Measurements from ENCODE around the gene KDM2A. TPM values are rescaled to one million over a fixed set of nuclear protein-coding genes. Genes with fewer than 3 reads are reported as not detected.

The KDM2A gene
- total RNA-seq, 1 donor from 2014 or later: 70.4 TPM

GRCh38 chr11:67307545-67308001, 188.5 kb downstream of the KDM2A start:
- H3K4me1 Mint-ChIP-seq (ENCODE audit: low read depth, unreplicated experiment): peaks cover 5% of the 10 kb centered on the region
- no peak overlapping the region for H3K9ac ChIP-seq (ENCODE audit: low read length)
- H3K36me3 Mint-ChIP-seq (ENCODE audit: low read depth, unreplicated experiment): peaks cover 5% of the 10 kb centered on the region
- DNase-seq (ENCODE audit: low read depth) (no peak), FAIRE-seq (no peak)
- no peak overlapping the region for H3K4me3 Mint-ChIP-seq (ENCODE audit: unreplicated experiment)
- peaks cover 2% of the 10 kb centered on the region for H4K20me1 ChIP-seq (ENCODE audit: insufficient read depth, low read length)
- H3K36me3 ChIP-seq (ENCODE audit: insufficient read depth, low read length): no peaks in the 10 kb centered on the region
- no peaks in the 10 kb centered on the region for H3K27me3 ChIP-seq (ENCODE audit: insufficient read depth, low read length)
- no peaks in the 10 kb centered on the region for H3K9me3 Mint-ChIP-seq (ENCODE audit: unreplicated experiment)
- no peak overlapping the region for H2AFZ ChIP-seq (ENCODE audit: low read depth, low read length)
- no peaks in the 10 kb centered on the region for H3K79me2 ChIP-seq (ENCODE audit: insufficient read depth, low read length)
- no peak overlapping the region for H3K4me3 ChIP-seq (ENCODE audit: insufficient read depth, low read depth, low read length)
- no peak overlapping the region for H3K4me2 ChIP-seq (ENCODE audit: low read length)
- H3K27ac Mint-ChIP-seq (ENCODE audit: unreplicated experiment): no peak overlapping the region
- H3K9me3 ChIP-seq (ENCODE audit: insufficient read depth, low read depth, low read length): no peaks in the 10 kb centered on the region
- peaks cover 2% of the 10 kb centered on the region for H3K27me3 Mint-ChIP-seq (ENCODE audit: low read depth, unreplicated experiment)
- H3K27ac ChIP-seq (ENCODE audit: low read depth, low read length): no peak overlapping the region
- H3K4me1 ChIP-seq (ENCODE audit: insufficient read depth, low read length): peaks cover 10% of the 10 kb centered on the region
- TF ChIP-seq EZH2 (IDR thresholded peaks at IDR 0.05; ENCODE audit: insufficient read depth, low read length) (no peak), CTCF (IDR thresholded peaks at IDR 0.05; ENCODE audit: insufficient read depth, low read depth, low read length) (no peak)

Other genes with a start within 250 kb of the KDM2A start
- 10.5 and 13.3 TPM in 2 replicates for gene PC, start 160.9 kb upstream of the KDM2A start, total RNA-seq
- gene C11orf86, start 144.0 kb upstream of the KDM2A start, total RNA-seq: not detected in 2 replicates
- gene SYT12, start 96.1 kb upstream of the KDM2A start, total RNA-seq: 0.34 and 0.62 TPM in 2 replicates
- gene RHOD, start 62.4 kb upstream of the KDM2A start, total RNA-seq: 29.8 and 30.4 TPM in 2 replicates
- gene GRK2, start 147.2 kb downstream of the KDM2A start, total RNA-seq: 27.2 and 34.0 TPM in 2 replicates
- gene ANKRD13D, start 170.0 kb downstream of the KDM2A start, total RNA-seq: 39.4 and 40.8 TPM in 2 replicates
- gene SSH3, start 184.3 kb downstream of the KDM2A start, total RNA-seq: 19.1 and 20.1 TPM in 2 replicates
- gene POLD4, start 234.3 kb downstream of the KDM2A start, total RNA-seq: 53.5 and 69.2 TPM in 2 replicates

Data from astrocyte (in vitro differentiated cells and primary cell).